Measurements from ENCODE around the gene GTF2F2.

DNA sequence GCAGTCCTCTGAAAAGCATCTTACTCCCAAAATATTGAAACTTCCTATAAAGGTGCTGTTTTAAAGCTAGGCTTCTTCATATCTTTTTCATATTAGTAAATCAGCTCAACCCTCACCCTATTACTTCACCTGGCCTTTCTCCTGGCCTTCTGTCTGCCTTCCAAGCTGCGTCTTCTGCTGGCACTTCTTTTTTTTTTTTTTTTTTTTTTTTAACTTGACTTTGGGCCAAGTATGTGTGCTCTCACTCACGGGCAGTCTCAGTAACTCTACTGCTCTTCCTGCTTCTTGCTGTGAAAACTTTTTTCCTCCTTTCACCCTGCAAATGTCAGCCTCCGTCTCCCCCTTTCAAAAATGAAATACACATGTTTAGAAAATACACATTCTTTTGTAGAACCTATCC, 121.8 kb downstream of the GTF2F2 start:
- TF ChIP-seq, protein P1, sequence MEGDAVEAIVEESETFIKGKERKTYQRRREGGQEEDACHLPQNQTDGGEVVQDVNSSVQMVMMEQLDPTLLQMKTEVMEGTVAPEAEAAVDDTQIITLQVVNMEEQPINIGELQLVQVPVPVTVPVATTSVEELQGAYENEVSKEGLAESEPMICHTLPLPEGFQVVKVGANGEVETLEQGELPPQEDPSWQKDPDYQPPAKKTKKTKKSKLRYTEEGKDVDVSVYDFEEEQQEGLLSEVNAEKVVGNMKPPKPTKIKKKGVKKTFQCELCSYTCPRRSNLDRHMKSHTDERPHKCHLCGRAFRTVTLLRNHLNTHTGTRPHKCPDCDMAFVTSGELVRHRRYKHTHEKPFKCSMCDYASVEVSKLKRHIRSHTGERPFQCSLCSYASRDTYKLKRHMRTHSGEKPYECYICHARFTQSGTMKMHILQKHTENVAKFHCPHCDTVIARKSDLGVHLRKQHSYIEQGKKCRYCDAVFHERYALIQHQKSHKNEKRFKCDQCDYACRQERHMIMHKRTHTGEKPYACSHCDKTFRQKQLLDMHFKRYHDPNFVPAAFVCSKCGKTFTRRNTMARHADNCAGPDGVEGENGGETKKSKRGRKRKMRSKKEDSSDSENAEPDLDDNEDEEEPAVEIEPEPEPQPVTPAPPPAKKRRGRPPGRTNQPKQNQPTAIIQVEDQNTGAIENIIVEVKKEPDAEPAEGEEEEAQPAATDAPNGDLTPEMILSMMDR (IDR thresholded peaks at IDR 0.05 in 8 of 11, conservative IDR thresholded peaks at IDR 0.05 in 3 of 11) = no peak
- no peak for TF ChIP-seq POLR2AphosphoS5 (IDR thresholded peaks at IDR 0.05)
- TF ChIP-seq POLR2A (IDR thresholded peaks at IDR 0.05) = no peak

Measured in spleen (tissue), 7 donors.